HepG2 (cell line): ENCODE measurements around the gene PTTG1. TPM values are rescaled to one million over a fixed set of nuclear protein-coding genes. Genes with fewer than 3 reads are reported as not detected.

Experiments used
- ARID4A ChIP-seq: sonication (generic); formaldehyde crosslinking; IDR thresholded peaks from 2 replicates; pipeline ENCODE4 v1.5.0; 2020; ENCODE audit warnings: mild to moderate bottlenecking, missing genetic modification reagents, borderline replicate concordance
- DZIP1 ChIP-seq: sonication (generic); formaldehyde crosslinking; IDR thresholded peaks from 2 replicates; pipeline ENCODE4 v1.5.0; 2020; ENCODE audit warnings: mild to moderate bottlenecking, missing genetic modification reagents
- IKZF1 ChIP-seq: fragments of 450-650 bp; IDR thresholded peaks from 2 replicates; pipeline ENCODE4 v1.7.1; 2016
- MIER2 ChIP-seq: IDR thresholded peaks from 2 replicates; pipeline ENCODE4 v1.6.1; 2016; ENCODE audit warnings: missing biosample characterization, missing genetic modification reagents
- MTERF4 ChIP-seq: sonication (generic); formaldehyde crosslinking; IDR thresholded peaks from 2 replicates; pipeline ENCODE4 v1.8.0; 2023; ENCODE audit warnings: mild to moderate bottlenecking, missing genetic modification reagents
- NFKBIZ ChIP-seq: IDR thresholded peaks from 2 replicates; pipeline ENCODE4 v1.6.1; 2018; ENCODE audit warnings: missing genetic modification reagents, missing compliant biosample characterization
- POLR2AphosphoS5 ChIP-seq: IDR thresholded peaks from 2 replicates; pipeline ENCODE4 v1.6.1; 2012; ENCODE audit warnings: low read depth, low read length
- RFXANK ChIP-seq: IDR thresholded peaks from 2 replicates; pipeline ENCODE4 v1.6.1; 2016
- SAFB2 ChIP-seq: sonication (generic); formaldehyde crosslinking; IDR thresholded peaks from 2 replicates; pipeline ENCODE4 v1.5.1; 2020; ENCODE audit warnings: missing genetic modification reagents, low read depth, mild to moderate bottlenecking, borderline replicate concordance
- SOX5 ChIP-seq: IDR thresholded peaks from 2 replicates; pipeline ENCODE4 v1.6.1; 2016; ENCODE audit warnings: borderline replicate concordance
- ZFP36L1 ChIP-seq: sonication (generic); formaldehyde crosslinking; IDR thresholded peaks from 2 replicates; pipeline ENCODE4 v1.8.0; 2022; ENCODE audit warnings: mild to moderate bottlenecking, missing genetic modification reagents, moderate library complexity
- ZNF446 ChIP-seq: sonication (generic); formaldehyde crosslinking; IDR thresholded peaks from 2 replicates; pipeline ENCODE4 v1.5.0; 2020; ENCODE audit warnings: mild to moderate bottlenecking, missing genetic modification reagents
- polyA plus RNA-seq, 8 experiments: library from polyadenylated mRNA; depleted of rRNA in 3 of 8; stranded (reverse) in 7 of 8; unstranded in 1 of 8; fragments of >200 nt; fragmentation: Illumina TruSeq in 4 of 8; extraction: Trizol in 4 of 8; gene quantifications; 2 replicates each; pipeline versions ENCODE4 v1.2.1 to v1.2.3, GENCODE V29; 2011 to 2016; ENCODE audit warnings: low read depth in 4 of 8, missing spikeins in 1 of 8, mixed read lengths in 1 of 8; ENCODE audit not compliant: insufficient read depth in 1 of 8
- total RNA-seq, 5 experiments: library from RNA; depleted of rRNA; stranded (reverse); fragments of >200 nt; fragmentation: Illumina TruSeq; extraction: Trizol; gene quantifications; 2 replicates each; pipeline ENCODE4 v1.2.3, GENCODE V29; 2016; ENCODE audit warnings: low read depth in 1 of 5

The PTTG1 gene
- total and polyA plus RNA-seq, 2 of the 13 experiments (the other 11 are each of a cell fraction or from before 2014, with no cell fraction given), result 102 to 161 TPM

- TF ChIP-seq NFKBIZ (CRISPR knock-in tag) (0 out of 2 replicates have a peak, but pooled peaks have one; percentile 33), SAFB2 (CRISPR knock-in tag) (no peak; the same call in 1 of the 2 replicates), ZFP36L1 (no peak), ZNF446 (CRISPR knock-in tag) (no peak), RFXANK (CRISPR knock-in tag) (no peak), MIER2 (no peak), IKZF1 (no peak), DZIP1 (no peak), MTERF4 (CRISPR knock-in tag) (no peak), POLR2AphosphoS5 (peak; percentile 86), ARID4A (CRISPR knock-in tag) (peak; percentile 84; the same call in 1 of the 2 replicates), SOX5 (CRISPR knock-in tag) (peak; percentile 20; the same call in 1 of the 2 replicates)
These were observed 2.8 kb upstream of the PTTG1 start, which contains the start of gene SLU7 (continued) for GRCh38 chr5:160418561-160419457.
